GM12801 (cell line): ENCODE measurements around the gene FERMT3.

Experiments used
- TF ChIP-seq, protein P1 (sequence below): IDR thresholded peaks from one replicate; pipeline ENCODE4 v1.5.1; 2011; ENCODE audit warnings: control low read depth; ENCODE audit not compliant: insufficient read length; ENCODE audit errors: extremely low read depth

FERMT3 gene

DNA sequence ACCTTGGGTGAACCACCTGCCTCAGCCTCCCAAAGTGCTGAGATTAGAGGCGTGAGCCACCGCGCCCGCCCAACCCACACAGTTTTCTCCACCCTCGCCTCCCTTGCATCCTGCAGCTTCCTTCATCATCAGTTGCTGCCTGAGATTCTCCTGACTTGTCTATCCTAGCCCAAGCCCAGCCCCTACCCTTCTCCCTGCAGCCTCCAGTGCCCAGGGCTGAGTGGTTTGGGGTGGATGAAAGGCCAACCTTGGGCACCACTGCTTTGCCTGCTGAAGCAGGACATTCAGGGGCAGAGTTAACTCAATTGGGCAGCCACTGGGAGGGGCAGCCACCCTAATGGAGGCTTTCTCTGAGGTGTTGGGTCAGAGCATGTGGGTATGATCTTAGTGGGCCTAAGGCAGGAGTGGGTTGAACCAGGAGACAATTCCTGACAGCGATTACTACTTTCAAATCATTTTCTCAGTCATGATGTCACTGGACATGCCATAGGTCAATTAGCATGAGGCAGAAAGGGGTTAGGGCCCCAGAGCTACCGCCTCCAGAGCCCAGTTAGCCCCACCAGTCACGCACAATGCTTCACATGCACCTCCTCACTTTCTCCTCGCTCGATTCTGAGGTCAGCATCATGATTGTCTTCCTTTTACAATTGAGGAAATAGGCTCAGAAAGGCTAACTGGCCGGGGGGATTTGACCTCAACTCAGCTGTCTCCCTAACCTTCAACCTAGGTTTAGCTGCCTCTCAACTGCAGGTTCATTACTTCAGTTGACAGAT is 33.3 kb downstream of the FERMT3 start:
- TF ChIP-seq, protein P1, sequence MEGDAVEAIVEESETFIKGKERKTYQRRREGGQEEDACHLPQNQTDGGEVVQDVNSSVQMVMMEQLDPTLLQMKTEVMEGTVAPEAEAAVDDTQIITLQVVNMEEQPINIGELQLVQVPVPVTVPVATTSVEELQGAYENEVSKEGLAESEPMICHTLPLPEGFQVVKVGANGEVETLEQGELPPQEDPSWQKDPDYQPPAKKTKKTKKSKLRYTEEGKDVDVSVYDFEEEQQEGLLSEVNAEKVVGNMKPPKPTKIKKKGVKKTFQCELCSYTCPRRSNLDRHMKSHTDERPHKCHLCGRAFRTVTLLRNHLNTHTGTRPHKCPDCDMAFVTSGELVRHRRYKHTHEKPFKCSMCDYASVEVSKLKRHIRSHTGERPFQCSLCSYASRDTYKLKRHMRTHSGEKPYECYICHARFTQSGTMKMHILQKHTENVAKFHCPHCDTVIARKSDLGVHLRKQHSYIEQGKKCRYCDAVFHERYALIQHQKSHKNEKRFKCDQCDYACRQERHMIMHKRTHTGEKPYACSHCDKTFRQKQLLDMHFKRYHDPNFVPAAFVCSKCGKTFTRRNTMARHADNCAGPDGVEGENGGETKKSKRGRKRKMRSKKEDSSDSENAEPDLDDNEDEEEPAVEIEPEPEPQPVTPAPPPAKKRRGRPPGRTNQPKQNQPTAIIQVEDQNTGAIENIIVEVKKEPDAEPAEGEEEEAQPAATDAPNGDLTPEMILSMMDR: no peak

DNA sequence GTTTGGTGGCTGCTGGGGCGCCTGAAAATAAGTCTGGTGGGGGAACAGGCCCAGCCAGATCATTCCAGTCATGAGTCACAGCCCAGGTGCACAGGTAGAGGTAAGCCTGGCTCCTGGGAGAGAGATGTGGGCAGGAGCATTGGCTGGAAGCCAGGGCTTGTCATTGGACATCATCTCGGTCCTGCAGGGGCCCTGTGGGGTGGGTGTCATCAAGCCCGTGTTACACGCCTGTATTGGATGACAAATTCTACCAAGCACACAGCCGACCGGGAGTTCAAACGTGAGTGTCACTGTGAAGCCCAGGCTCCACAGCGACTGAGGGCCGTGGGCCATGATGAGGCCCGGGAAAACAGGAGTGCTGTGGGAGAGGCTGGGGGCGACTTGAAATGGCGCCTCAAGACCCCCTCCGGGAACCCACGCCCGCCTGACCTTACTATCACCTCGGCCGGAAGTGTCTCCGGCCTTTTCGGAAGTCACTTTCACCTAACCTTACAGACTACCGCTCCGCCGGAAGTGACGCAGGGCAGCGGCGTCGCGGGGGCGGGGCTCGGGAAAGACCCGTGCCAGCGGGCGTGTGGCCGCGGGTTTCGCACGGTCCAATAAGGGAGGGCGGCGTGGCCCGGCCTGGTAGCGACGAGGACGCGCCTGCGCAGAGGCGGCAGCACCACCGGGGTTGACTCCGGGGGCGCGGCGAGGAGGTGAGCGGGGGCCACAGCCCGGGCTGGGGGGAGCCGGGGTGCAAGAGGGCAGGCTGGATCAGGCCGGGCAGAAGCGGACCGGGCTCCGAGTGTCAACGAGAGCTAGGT is 34.1 kb downstream of the FERMT3 start, which contains the start of gene FKBP2:
TSS of gene FKBP2 (plus strand) at position 661 of the 806 bp plus-strand sequence. CDS start 1,293 bp downstream, outside the sequence.
- TF ChIP-seq, protein P1: no peak

DNA sequence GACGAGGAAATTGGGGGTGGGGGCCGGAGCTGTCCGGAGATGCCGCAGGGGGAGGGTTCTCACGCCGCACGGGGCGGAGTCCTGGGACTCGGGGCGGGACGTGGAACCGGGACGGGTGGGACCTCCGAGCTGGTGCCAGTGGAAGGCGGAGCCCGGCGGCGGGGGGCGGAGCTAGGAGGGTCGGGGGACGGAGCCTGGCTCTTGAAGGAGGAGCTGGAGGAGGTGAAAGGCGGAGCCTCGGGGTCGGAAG is 34.6 kb downstream of the FERMT3 start:
- TF ChIP-seq, protein P1: no peak

DNA sequence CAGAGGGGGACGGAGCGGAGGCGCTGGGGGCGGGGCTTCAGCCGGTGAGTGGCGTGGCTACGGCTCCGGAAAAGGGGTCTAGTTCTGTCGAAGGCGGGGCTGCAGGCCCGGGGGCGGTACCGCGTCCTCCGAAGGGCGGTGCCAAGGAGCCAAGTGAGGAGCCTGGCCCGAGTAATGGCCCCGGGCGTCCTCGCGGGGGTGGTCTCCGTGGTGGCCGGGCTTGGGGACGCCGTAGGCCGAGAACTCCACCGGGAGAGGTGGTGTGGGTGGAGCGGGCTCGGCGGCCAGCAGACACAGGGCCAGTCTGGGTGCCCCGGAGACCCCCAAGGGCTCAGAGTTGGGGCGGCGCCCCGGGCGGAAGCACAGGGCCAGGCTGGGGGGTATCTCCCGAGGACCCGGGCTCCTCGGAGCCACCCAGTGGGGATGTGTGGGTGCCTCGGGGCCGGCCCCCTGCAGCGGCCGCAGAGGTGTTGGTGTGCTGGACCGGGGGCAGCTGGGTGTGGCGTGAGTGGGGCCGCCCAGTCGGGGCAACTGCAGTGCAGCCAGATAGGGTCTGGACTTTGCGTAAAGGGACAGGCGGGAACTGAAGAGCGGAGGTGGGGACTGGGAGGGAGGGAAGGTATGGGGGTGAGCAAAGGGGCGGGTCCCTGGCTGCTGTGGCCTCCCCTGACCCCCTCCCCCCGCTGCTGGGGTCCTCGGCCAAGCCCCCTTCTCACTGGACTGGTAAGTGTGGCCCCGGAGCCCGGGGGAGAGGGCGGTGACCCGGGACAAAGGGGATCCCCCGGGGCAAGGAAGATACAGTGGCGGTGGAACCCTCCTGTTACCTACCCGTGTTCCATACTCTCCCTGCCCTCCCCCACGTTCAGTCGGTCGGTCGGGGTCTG is 35.2 kb downstream of the FERMT3 start:
- TF ChIP-seq, protein P1: no peak

DNA sequence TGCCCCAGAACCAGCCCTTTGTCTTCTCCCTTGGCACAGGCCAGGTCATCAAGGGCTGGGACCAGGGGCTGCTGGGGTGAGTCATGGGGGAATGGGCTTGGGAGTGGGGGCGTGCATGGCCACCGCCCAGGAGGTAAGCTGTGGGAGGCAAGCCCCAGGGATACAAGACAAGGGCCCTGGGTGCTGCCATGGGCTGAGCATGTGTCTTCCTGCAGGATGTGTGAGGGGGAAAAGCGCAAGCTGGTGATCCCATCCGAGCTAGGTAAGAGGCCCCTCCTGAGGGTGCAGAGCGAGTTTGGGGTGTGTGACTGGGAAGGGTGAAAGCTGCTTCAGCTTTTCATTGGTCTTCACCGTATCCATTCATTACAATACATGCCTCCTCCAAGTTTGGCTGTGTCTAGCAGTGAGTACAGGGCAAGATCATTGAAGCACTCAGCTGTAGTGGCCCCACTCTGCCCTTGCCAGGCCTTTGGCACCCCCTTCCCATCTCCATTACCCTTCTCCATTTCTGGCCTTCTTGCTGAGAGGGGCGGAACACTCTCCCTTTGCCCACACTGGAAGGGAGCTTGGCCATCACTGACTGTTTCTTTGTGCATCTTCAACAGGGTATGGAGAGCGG is 36.8 kb downstream of the FERMT3 start:
- TF ChIP-seq, protein P1: no peak

DNA sequence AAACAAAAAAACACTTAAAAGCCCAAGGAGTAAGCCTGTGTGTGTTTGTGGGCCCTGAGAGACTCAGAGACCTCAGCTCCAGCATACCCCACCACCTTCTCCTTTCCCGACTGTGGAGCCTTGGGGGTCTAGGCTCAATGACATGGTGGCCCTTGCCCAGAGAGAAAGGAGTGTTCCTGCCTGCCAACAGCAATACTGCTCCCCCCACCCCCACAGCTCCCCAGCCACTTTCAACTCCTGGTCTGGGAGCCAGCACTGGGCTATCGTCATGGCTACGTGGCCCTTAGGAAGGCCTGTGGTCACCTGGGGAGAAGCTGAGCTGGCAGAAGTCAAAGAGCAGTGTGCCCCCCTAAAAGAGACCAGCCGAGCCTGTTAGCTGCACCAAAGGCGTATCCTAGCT is 37.6 kb downstream of the FERMT3 start:
- TF ChIP-seq, protein P1: no peak

DNA sequence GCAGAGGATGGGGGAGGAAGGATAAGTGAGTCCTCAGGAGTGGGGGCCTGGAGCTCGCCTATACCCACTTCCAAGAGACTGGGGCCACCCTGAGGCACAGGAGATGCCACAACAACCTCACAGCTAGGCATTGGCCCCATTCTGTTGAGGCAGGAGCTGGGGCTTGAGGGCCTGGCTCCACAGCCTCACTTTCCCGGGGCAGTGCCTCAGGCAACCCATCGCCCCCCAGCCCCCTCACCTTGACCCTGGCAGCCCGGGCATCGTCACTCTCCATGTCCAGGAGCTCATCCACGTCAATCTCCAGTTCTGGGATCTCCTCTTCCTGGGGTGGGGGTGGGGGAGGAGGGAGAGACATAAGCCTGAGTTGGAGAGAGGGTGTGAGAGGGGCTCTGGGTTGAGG is 38.4 kb downstream of the FERMT3 start:
- TF ChIP-seq, protein P1: no peak
